SK-N-SH (cell line): ENCODE measurements around the gene RBMS3. TPM values are rescaled to one million over a fixed set of nuclear protein-coding genes. Genes with fewer than 3 reads are reported as not detected.
A peak's percentile ranks its signal among the peaks of the same experiment; 100 is the strongest.

Experiments
- CTCF ChIA-PET: fragments of 300-600, 350-600 bp; formaldehyde crosslinking; extraction: SDS; loops from one replicate; lab custom pipeline; 2021; lab: Yijun Ruan, JAX
- POLR2A ChIA-PET: fragments of 350-600 bp; sonication (Branson Sonifier 250); formaldehyde crosslinking; extraction: SDS; loops from one replicate; lab custom pipeline; 2020; ENCODE audit warnings: antibody characterized with exemption, inconsistent platforms; lab: Yijun Ruan, JAX
- DNase-seq: peaks from one replicate; pipeline ENCODE4 v3.0.0; 2012
- H2AFZ ChIP-seq: fragments of 200-600 bp; sonication (generic); 2 replicates; pipeline ENCODE4 v1.8.1; 2016; ENCODE audit warnings: antibody characterized with exemption, mild to moderate bottlenecking, low read depth
- H3F3A ChIP-seq: fragments of 200-600 bp; sonication (generic); replicated peaks from 2 replicates; pipeline ENCODE3; 2016; ENCODE audit warnings: antibody characterized with exemption, mild to moderate bottlenecking; ENCODE audit not compliant: insufficient read depth
- H3K27ac ChIP-seq, 2 experiments: fragments of 200-500 bp in 1 of 2; fragments of 200-600 bp in 1 of 2; sonication (Bioruptor generic) in 1 of 2; sonication (generic), shearing (Covaris generic) in 1 of 2; 2 replicates each; pipeline versions ENCODE4 v1.5.1 to v1.6.1; 2014 to 2016; ENCODE audit warnings: low read depth in 2 of 2, inconsistent platforms in 1 of 2, low read length in 1 of 2, mild to moderate bottlenecking in 1 of 2, mixed read lengths in 1 of 2
- H3K27me3 ChIP-seq: fragments of 200-600 bp; sonication (generic), shearing (Covaris generic); 2 replicates; pipeline ENCODE4 v1.6.1; 2016; ENCODE audit warnings: mixed run types; ENCODE audit not compliant: insufficient read depth
- H3K36me3 ChIP-seq, 2 experiments: fragments of 200-500 bp in 1 of 2; fragments of 200-600 bp in 1 of 2; sonication (Bioruptor generic) in 1 of 2; sonication (generic) in 1 of 2; replicated peaks in 1 of 2; 2 replicates each; pipeline versions ENCODE3 to v1.5.1; 2014 to 2016; ENCODE audit warnings: low read length in 1 of 2, mild to moderate bottlenecking in 1 of 2; ENCODE audit not compliant: insufficient read depth in 2 of 2, control insufficient read depth in 1 of 2
- H3K4me1 ChIP-seq, 2 experiments: fragments of 200-500 bp in 1 of 2; fragments of 200-600 bp in 1 of 2; sonication (Bioruptor generic) in 1 of 2; sonication (generic), shearing (Covaris generic) in 1 of 2; 2 replicates each; pipeline versions ENCODE4 v1.5.1 to v1.6.1; 2014 to 2016; ENCODE audit warnings: low read depth in 1 of 2, low read length in 1 of 2, mixed run types in 1 of 2; ENCODE audit not compliant: insufficient read depth in 2 of 2, control insufficient read depth in 1 of 2
- H3K4me2 ChIP-seq: fragments of 200-600 bp; sonication (generic), shearing (Covaris generic); 2 replicates; pipeline ENCODE4 v1.6.1; 2017; ENCODE audit warnings: mixed run types
- H3K4me3 ChIP-seq, 2 experiments: fragments of 200-500 bp in 1 of 2; fragments of 200-600 bp in 1 of 2; sonication (Bioruptor generic) in 1 of 2; sonication (generic), shearing (Covaris generic) in 1 of 2; 2 replicates each; pipeline versions ENCODE4 v1.5.1 to v1.8.1; 2014 to 2016; ENCODE audit warnings: low read depth in 2 of 2, inconsistent platforms in 1 of 2, low read length in 1 of 2, mild to moderate bottlenecking in 1 of 2, mixed read lengths in 1 of 2, moderate library complexity in 1 of 2
- H3K79me2 ChIP-seq: fragments of 200-600 bp; sonication (generic); 2 replicates; pipeline ENCODE4 v1.8.1; 2017; ENCODE audit warnings: mild to moderate bottlenecking; ENCODE audit not compliant: insufficient read depth
- H3K9ac ChIP-seq: fragments of 200-600 bp; sonication (generic); 2 replicates; pipeline ENCODE4 v1.6.1; 2017; ENCODE audit warnings: mixed run types
- H3K9me2 ChIP-seq: fragments of 200-600 bp; sonication (generic); 2 replicates; pipeline ENCODE4 v1.6.1; 2017; ENCODE audit warnings: mixed run types
- H3K9me3 ChIP-seq: fragments of 200-600 bp; sonication (generic); 2 replicates; pipeline ENCODE4 v1.6.1; 2017; ENCODE audit warnings: mixed run types, mild to moderate bottlenecking, moderate library complexity
- H4K20me1 ChIP-seq: fragments of 200-600 bp; sonication (generic); 2 replicates; pipeline ENCODE4 v1.6.1; 2017; ENCODE audit warnings: mild to moderate bottlenecking, mixed run types; ENCODE audit not compliant: insufficient read depth
- CTCF ChIP-seq: fragments of 200-600 bp; sonication (generic); IDR thresholded peaks from 2 replicates; pipeline ENCODE4 v1.6.1; 2017; ENCODE audit warnings: antibody characterized with exemption, mild to moderate bottlenecking, moderate library complexity
- EP300 ChIP-seq, 2 experiments: IDR thresholded peaks; 2 replicates each; pipeline versions ENCODE4 v1.4.0 to v1.6.1; 2012; ENCODE audit warnings: borderline replicate concordance in 1 of 2, low read depth in 1 of 2, low read length in 1 of 2
- EZH2phosphoT487 ChIP-seq: fragments of 200-600 bp; sonication (generic); IDR thresholded peaks from 2 replicates; pipeline ENCODE4 v1.6.1; 2017; ENCODE audit warnings: low read depth, mixed run types, mild to moderate bottlenecking, antibody characterized with exemption, moderate library complexity, borderline replicate concordance
- FOXJ3 ChIP-seq: sonication (generic); formaldehyde crosslinking; IDR thresholded peaks from 2 replicates; pipeline ENCODE4 v1.5.1; 2020; ENCODE audit warnings: mild to moderate bottlenecking, missing genetic modification reagents
- GABPA ChIP-seq: IDR thresholded peaks from 2 replicates; pipeline ENCODE4 v1.4.0; 2012; ENCODE audit warnings: low read depth, mild to moderate bottlenecking
- GATA2 ChIP-seq: sonication (generic); formaldehyde crosslinking; IDR thresholded peaks from 2 replicates; pipeline ENCODE4 v1.5.0; 2020; ENCODE audit warnings: mild to moderate bottlenecking, missing genetic modification reagents
- NFIC ChIP-seq: IDR thresholded peaks from 2 replicates; pipeline ENCODE4 v1.4.0; 2012; ENCODE audit warnings: borderline replicate concordance
- PBX3 ChIP-seq: IDR thresholded peaks from 2 replicates; pipeline ENCODE4; 2012
- POLR2AphosphoS5 ChIP-seq: IDR thresholded peaks from 2 replicates; pipeline ENCODE4 v1.6.1; 2012; ENCODE audit warnings: low read depth, low read length
- RAD21 ChIP-seq: IDR thresholded peaks from 2 replicates; pipeline ENCODE4 v1.6.1; 2012; ENCODE audit warnings: mild to moderate bottlenecking, low read length
- REST ChIP-seq: IDR thresholded peaks from 2 replicates; pipeline ENCODE4 v1.6.1; 2012; ENCODE audit warnings: mild to moderate bottlenecking, low read depth, low read length, moderate library complexity
- RFX5 ChIP-seq: IDR thresholded peaks from 2 replicates; pipeline ENCODE4 v1.6.1; 2012; ENCODE audit warnings: mild to moderate bottlenecking, improper control_type of control experiment, low read length
- SIN3A ChIP-seq: IDR thresholded peaks from 2 replicates; pipeline ENCODE4 v1.6.1; 2012; ENCODE audit warnings: low read depth, mild to moderate bottlenecking, low read length, moderate library complexity, borderline replicate concordance
- TCF12 ChIP-seq: IDR thresholded peaks from 2 replicates; pipeline ENCODE4 v1.4.0; 2012
- WGBS: methylation state at CpG from one replicate; pipeline ENCODE4 v1.1.6; 2017; ENCODE audit warnings: low lambda C conversion rate; 5-methylcytosine and 5-hydroxymethylcytosine counted together
- polyA plus RNA-seq, 3 experiments: library from polyadenylated mRNA; depleted of rRNA; stranded (reverse); fragments of >200 nt; gene quantifications; 2 replicates each; pipeline ENCODE4 v1.2.3, GENCODE V29; 2012

The RBMS3 gene
- polyA plus RNA-seq, 1 of the 3 experiments (the other 2 are of a cell fraction), result 8.2 TPM

GRCh38 chr3:29281094-29281343, 148 bp downstream of the RBMS3 start:
- Histone ChIP-seq H3K9me2 (no peaks in the 10 kb centered on the region), H2AFZ (no peak overlapping the region; the same call in 1 of the 2 replicates), H4K20me1 (no peaks in the 10 kb centered on the region), H3K79me2 (peaks cover 60% of the 10 kb centered on the region), H3K4me2 (peak overlapping the region; percentile 88), H3K4me3 (peak overlapping the region; percentile 72 to 83), H3K36me3 (no peaks in the 10 kb centered on the region), H3K4me1 (peaks cover 9 to 16% of the 10 kb centered on the region in 2 experiments; a peak in 3 of 4 replicates), H3K27ac (peak overlapping the region; percentile 95 to 96), H3K9me3 (no peaks in the 10 kb centered on the region), H3F3A (peaks cover 23% of the 10 kb centered on the region), H3K27me3 (no peaks in the 10 kb centered on the region), H3K9ac (peak overlapping the region; percentile 95)
- TF ChIP-seq RFX5 (0 out of 2 replicates have a peak, but pooled peaks have one; percentile 1), CTCF (no peak)
- CTCF ChIA-PET, result interaction anchor here (0.7 to 3.5 kb wide), 11 partner anchors 30 to 542 kb away, joined by 3 to 35 read pairs (median 4); no protein-coding TSS in a partner anchor
- DNase-seq, result no peak
- WGBS, result 0% methylated on average over 3 of the region's 3 CpGs
- POLR2A ChIA-PET, result interaction anchor here (0.7 to 2.6 kb wide), 7 partner anchors 30 to 474 kb away, joined by 4 to 15 read pairs (median 6); no protein-coding TSS in a partner anchor

GRCh38 chr3:29281344-29282241, 722 bp downstream of the RBMS3 start:
- TF ChIP-seq GATA2 (CRISPR knock-in tag) (peak; percentile 43), SIN3A (peak; percentile 68; the same call in 1 of the 2 replicates), FOXJ3 (CRISPR knock-in tag) (no peak), POLR2AphosphoS5 (peak; percentile 39; the same call in 1 of the 2 replicates), EZH2phosphoT487 (no peak), GABPA (no peak), PBX3 (peak; percentile 47), TCF12 (no peak), REST (no peak), RAD21 (no peak), NFIC (no peak), RFX5 (no peak), EP300 (IDR thresholded peaks at IDR 0.05; ENCODE audit: borderline replicate concordance in 1 of 2, low read depth in 1 of 2, low read length in 1 of 2) (0 out of 4 replicates have a peak, but pooled peaks of 1 of the 2 experiments have one; percentile 10)
- ChIA-PET POLR2A (interaction anchor here (0.7 to 2.6 kb wide), 8 partner anchors 30 to 706 kb away, joined by 3 to 15 read pairs (median 6); no protein-coding TSS in a partner anchor), CTCF (interaction anchor here (0.7 to 3.5 kb wide), 11 partner anchors 16 to 365 kb away, joined by 3 to 35 read pairs (median 4); no protein-coding TSS in a partner anchor)
- Histone ChIP-seq H3K9me3 (no peaks in the 10 kb centered on the region), H3K27me3 (no peaks in the 10 kb centered on the region), H3F3A (peaks cover 23% of the 10 kb centered on the region), H3K27ac (peak overlapping the region; percentile 95 to 96), H3K4me2 (peak overlapping the region; percentile 88), H3K79me2 (peaks cover 66% of the 10 kb centered on the region), H3K9ac (peak overlapping the region; percentile 95), H4K20me1 (no peaks in the 10 kb centered on the region), H2AFZ (no peak overlapping the region; the same call in 1 of the 2 replicates), H3K4me1 (peaks cover 9 to 19% of the 10 kb centered on the region in 2 experiments; a peak in 3 of 4 replicates), H3K4me3 (peak overlapping the region; percentile 72 to 83), H3K36me3 (no peaks in the 10 kb centered on the region), H3K9me2 (no peaks in the 10 kb centered on the region)
- WGBS, result under 1% methylated on average over 18 of the region's 18 CpGs
- peak; percentile 15 for DNase-seq
